Ovary (tissue), 9 donors: Measurements from ENCODE around the gene DNER. TPM values are rescaled to one million over a fixed set of nuclear protein-coding genes. Genes with fewer than 3 reads are reported as not detected.

ENCODE experiments used
- DNase-seq, 5 donors: peaks; one replicate each; pipeline ENCODE4 v3.0.0-alpha.2; 2019 to 2020
- H3K27ac ChIP-seq, 2 donors: fragments of 200-600 bp; one replicate each; pipeline versions ENCODE4 v1.5.1 to v1.8.0; 2019 to 2022
- H3K27me3 ChIP-seq: fragments of 200-600 bp; one replicate; pipeline ENCODE4 v1.8.0; 2022
- H3K36me3 ChIP-seq: fragments of 200-600 bp; sonication (generic); one replicate; pipeline ENCODE4 v1.5.1; 2019
- H3K4me1 ChIP-seq: one replicate; pipeline ENCODE4 v1.8.1; 2013; ENCODE audit warnings: mild to moderate bottlenecking, moderate library complexity; ENCODE audit not compliant: insufficient read depth
- H3K4me3 ChIP-seq: fragments of 200-600 bp; sonication (generic); one replicate; pipeline ENCODE4 v1.5.1; 2017
- H3K9me3 ChIP-seq, 2 donors: fragments of 200-600 bp in 1 of 2; sonication (generic) in 1 of 2; one replicate each; pipeline versions ENCODE4 v1.5.1 to v1.8.1; 2013 to 2019; ENCODE audit warnings: mild to moderate bottlenecking in 1 of 2, moderate library complexity in 1 of 2
- EP300 ChIP-seq: sonication (generic); formaldehyde crosslinking; IDR thresholded peaks from one replicate; pipeline ENCODE4 v1.6.1; 2017; ENCODE audit warnings: antibody characterized with exemption
- POLR2A ChIP-seq: fragments of 450-650 bp; IDR thresholded peaks from one replicate; pipeline ENCODE4 v1.6.1; 2017; ENCODE audit warnings: antibody characterized with exemption, mild to moderate bottlenecking, moderate library complexity
- WGBS, 3 donors: extraction: QIAGEN DNeasy Blood & Tissue Kit in 1 of 3; methylation state at CpG; one replicate each; pipeline versions ENCODE4 v1.1.5 to v1.1.7; 2013 to 2017; 5-methylcytosine and 5-hydroxymethylcytosine counted together
- intact Hi-C, 4 donors: fragments of 100-400 bp; cut with DNase I; formaldehyde crosslinking; loops; one replicate each; pipeline versions ENCODE4 v1.11.0 to v1.15.1; 2022 to 2023
- polyA plus RNA-seq, 2 donors: library from polyadenylated mRNA; stranded (reverse); fragments of 200-250 nt in 1 of 2; fragments of 350-450 nt in 1 of 2; fragmentation: Illumina TruSeq in 1 of 2; extraction: RNeasy Lipid Tissue Mini Kit (QIAGEN cat#74804) in 1 of 2; gene quantifications; one replicate each; pipeline ENCODE4 v1.2.3, GENCODE V29; 2013 to 2014
- total RNA-seq, 7 donors: library from RNA; depleted of rRNA in 2 of 7; stranded (reverse); fragments of >200 nt in 2 of 7; fragmentation: NEBNext Ultra II Directional in 3 of 7; extraction: Animal tissue kit (Norgen Biotek cat#: 25700) in 3 of 7; gene quantifications; one replicate each; pipeline versions ENCODE4 v1.1.0 to v1.2.4, GENCODE V29; 2016 to 2023
- TF ChIP-seq, protein P1 (sequence below), 3 donors: fragments of 450-650 bp in 2 of 3; fragments of 200-600 bp in 1 of 3; IDR thresholded peaks; one replicate each; pipeline versions ENCODE4 v1.5.1 to v1.8.0; 2016 to 2022; ENCODE audit warnings: antibody characterized with exemption in 3 of 3, mild to moderate bottlenecking in 1 of 3
- donor health status: DM: no; HTN: no; CAD: no; lungs with moderate emphysema.
- donor health status: DM: no; HTN: no; CAD: no.
- donor health status: Bipolar disorder and iron deficiency.
- donor health status: DM: yes; HTN: yes; CAD: no.
- donor health status: DM: no; HTN: no; CAD: no.
- donor health status: DM: yes; HTN: yes; CAD: no.

The DNER gene
- total and polyA plus RNA-seq, 9 donors = 0.17 to 2.7 (median 1.2) TPM; not detected in 1

DNA sequence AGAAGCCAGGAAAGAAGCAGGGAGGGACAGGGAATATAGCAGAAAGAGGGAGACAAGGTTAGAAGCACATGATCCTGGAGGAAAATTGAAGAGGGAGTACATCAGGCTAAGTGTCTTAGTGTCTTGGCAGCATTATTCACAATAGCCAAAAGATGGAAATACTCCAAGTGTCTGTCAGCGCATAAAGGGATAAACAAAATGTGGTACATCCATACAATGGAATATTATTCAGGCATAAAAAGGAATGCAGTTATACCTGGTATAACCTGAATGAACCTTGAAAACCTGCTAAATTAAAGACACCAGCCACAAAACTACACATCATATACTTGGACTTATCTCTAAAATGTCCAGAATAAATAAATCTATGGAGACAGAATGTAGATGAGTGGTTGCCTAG, 224.2 kb downstream of the DNER start:
- no peaks in the 10 kb centered on the region for H3K27me3 ChIP-seq
- no peak overlapping the region for H3K27ac ChIP-seq
- DNase-seq = no peak
- intact Hi-C loops = no loop called here
- H3K9me3 ChIP-seq = no peaks in the 10 kb centered on the region
- H3K4me3 ChIP-seq = no peak overlapping the region
- no peaks in the 10 kb centered on the region for H3K4me1 ChIP-seq
- no peaks in the 10 kb centered on the region for H3K36me3 ChIP-seq
- 100% methylated on average over 1 of the region's 1 CpG for WGBS, 3 donors
- TF ChIP-seq EP300 (no peak), POLR2A (no peak)
- TF ChIP-seq, protein P1, sequence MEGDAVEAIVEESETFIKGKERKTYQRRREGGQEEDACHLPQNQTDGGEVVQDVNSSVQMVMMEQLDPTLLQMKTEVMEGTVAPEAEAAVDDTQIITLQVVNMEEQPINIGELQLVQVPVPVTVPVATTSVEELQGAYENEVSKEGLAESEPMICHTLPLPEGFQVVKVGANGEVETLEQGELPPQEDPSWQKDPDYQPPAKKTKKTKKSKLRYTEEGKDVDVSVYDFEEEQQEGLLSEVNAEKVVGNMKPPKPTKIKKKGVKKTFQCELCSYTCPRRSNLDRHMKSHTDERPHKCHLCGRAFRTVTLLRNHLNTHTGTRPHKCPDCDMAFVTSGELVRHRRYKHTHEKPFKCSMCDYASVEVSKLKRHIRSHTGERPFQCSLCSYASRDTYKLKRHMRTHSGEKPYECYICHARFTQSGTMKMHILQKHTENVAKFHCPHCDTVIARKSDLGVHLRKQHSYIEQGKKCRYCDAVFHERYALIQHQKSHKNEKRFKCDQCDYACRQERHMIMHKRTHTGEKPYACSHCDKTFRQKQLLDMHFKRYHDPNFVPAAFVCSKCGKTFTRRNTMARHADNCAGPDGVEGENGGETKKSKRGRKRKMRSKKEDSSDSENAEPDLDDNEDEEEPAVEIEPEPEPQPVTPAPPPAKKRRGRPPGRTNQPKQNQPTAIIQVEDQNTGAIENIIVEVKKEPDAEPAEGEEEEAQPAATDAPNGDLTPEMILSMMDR (IDR thresholded peaks at IDR 0.05) = no peak

DNA sequence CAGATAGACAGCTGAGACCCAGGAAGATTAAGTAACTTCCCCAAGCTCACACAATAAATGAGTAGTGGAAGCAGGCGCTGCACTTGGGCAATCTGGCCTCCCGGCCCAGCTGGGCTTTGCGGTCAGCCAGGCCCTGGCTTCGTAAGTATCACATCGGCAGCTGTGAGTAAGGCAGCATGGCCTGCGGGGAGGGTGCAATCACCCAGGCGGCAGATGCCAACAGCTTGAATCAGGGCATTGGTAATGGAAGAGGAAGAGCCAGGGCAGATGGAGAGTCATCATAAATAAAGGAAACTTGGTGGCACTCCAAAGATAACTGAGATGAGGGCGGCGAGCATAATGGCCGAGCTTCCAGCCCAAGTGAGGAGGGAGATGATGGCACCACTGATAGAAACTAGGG, 225.3 kb downstream of the DNER start:
- Histone ChIP-seq H3K9me3 (no peaks in the 10 kb centered on the region), H3K27ac (no peak overlapping the region), H3K36me3 (no peaks in the 10 kb centered on the region), H3K4me3 (no peak overlapping the region), H3K4me1 (no peaks in the 10 kb centered on the region), H3K27me3 (no peaks in the 10 kb centered on the region)
- 93 to 94% (median 94%) methylated on average over 10 of the region's 10 CpGs for WGBS, 3 donors
- intact Hi-C loops = no loop called here
- no peak for DNase-seq
- TF ChIP-seq POLR2A (no peak), EP300 (no peak)
- TF ChIP-seq, protein P1 (IDR thresholded peaks at IDR 0.05) = no peak

DNA sequence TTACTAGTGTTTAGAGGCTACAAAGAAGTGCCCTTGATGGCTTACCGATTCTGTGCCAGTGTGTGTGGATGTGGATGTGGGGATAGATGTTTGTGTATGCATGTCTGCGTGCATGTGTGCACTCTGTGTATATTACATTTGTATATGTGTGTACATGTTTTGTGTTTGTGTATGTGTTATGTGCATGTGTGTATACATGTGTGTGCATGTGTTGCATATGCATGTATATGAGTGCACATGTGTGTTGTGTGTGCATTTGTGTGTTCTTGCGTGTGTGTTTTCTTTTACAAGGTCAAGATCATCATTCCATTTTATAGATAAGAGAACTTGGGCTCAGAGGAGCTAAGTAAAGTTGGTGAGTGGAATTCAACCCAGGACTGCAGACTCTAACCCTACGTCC, 226.1 kb downstream of the DNER start:
- H3K36me3 ChIP-seq = no peaks in the 10 kb centered on the region
- H3K27me3 ChIP-seq = no peaks in the 10 kb centered on the region
- intact Hi-C loops = no loop called here
- H3K4me1 ChIP-seq = no peaks in the 10 kb centered on the region
- H3K4me3 ChIP-seq = no peak overlapping the region
- H3K9me3 ChIP-seq = no peaks in the 10 kb centered on the region
- 92 to 95% (median 95%) methylated on average over 4 of the region's 4 CpGs for WGBS, 3 donors
- DNase-seq = no peak
- TF ChIP-seq, protein P1 (IDR thresholded peaks at IDR 0.05) = no peak
- TF ChIP-seq EP300 = no peak
- no peak for TF ChIP-seq POLR2A
- no peak overlapping the region for H3K27ac ChIP-seq

DNA sequence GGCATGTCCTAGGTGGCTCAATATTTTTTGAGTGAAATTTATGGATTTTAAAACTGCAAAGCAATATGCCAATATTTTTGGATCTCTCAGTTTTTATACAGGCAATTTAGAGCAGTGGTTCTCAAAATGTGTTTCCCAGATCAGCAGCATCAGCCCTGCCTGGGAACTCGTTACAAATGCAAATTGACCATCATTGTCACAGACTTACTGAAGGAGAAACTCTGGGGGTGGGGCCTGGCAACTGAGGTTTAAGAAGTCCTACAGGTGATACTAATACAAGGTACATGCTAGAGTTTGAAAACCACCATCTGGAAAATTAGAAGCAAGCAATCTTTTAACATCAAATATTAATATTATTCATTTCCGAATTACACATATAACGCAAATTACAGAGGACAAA, 227.7 kb downstream of the DNER start:
- Histone ChIP-seq H3K36me3 (no peaks in the 10 kb centered on the region), H3K27ac (no peak overlapping the region), H3K4me3 (no peak overlapping the region), H3K27me3 (no peaks in the 10 kb centered on the region), H3K9me3 (no peaks in the 10 kb centered on the region), H3K4me1 (no peaks in the 10 kb centered on the region)
- DNase-seq = no peak
- TF ChIP-seq EP300 (no peak), POLR2A (no peak)
- TF ChIP-seq, protein P1 (IDR thresholded peaks at IDR 0.05) = no peak
- intact Hi-C loops = no loop called here
- 92 to 96% (median 94%) methylated on average over 3 of the region's 3 CpGs for WGBS, 3 donors

DNA sequence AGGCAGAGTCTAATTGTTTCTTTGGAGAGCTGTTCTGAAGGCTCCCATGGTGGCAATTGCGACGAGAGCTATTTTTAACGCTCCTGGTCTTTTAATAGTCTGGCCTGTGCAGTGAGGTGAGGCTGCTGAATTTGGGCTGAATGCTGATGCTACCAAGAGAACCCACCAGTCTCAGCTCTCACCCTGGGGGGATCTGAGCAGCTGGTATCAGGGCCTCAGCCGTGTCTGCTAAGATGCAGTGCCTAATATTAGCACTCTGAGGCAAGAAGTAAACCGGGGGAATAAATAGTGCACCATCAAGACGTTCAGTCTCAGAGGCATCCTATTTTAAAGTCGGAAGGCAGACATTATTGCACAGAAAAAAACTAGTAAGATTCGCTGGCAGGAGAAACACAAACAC, 228.5 kb downstream of the DNER start:
- H3K27me3 ChIP-seq = no peaks in the 10 kb centered on the region
- WGBS, 3 donors = 49 to 53% (median 51%) methylated on average over 8 of the region's 8 CpGs
- no peaks in the 10 kb centered on the region for H3K36me3 ChIP-seq
- no peak overlapping the region for H3K4me3 ChIP-seq
- H3K27ac ChIP-seq = no peak overlapping the region
- no peak for DNase-seq
- H3K4me1 ChIP-seq = no peaks in the 10 kb centered on the region
- no peaks in the 10 kb centered on the region for H3K9me3 ChIP-seq
- intact Hi-C loops = no loop called here
- TF ChIP-seq POLR2A (no peak), EP300 (no peak)
- TF ChIP-seq, protein P1 (IDR thresholded peaks at IDR 0.05) = no peak
